ENCODE data around the gene B4GAT1.

B4GAT1 gene

DNA sequence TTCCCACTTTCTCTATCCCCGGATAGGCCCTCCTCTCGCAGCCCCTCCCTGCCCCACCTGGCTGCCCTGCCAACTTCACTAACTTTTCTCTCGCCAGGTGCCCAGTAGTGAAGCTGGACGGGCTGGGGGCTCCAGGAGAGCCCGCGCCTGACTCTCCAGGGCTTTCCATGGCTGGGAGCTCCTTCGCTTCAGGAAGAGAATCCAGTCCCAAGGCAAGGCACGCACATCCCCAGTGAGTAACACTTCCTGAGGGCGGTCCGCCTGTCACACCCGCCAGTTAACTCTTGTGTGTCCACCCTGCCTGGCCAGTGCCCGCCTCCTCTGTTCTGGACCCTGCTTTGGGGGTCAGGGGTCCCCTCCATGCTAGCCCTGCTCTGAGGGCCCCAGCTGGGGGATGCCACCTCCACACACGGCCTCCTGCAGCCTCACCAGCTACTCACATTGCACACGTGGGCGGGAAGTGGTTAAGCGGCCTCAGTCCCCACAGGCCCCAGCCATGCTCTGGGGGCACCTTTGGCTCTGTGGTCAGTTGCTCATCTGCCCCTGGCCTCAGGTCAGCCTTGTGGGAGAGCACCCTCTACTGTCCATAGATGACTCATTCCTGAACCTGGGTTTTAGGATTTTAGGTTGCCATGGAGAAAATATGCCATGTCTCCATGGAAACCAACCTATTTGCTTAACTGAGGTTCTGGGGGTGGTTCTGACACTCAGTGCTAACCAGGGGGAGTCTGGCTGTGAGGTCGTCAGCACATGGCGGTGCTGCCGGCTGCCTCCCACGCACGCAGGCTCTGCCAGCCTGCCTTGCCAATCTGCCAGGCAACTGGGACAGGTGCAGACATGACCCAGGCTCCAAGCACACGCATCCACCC is 11.0 kb downstream of the B4GAT1 start, which contains the start of gene RIN1:
Gene RIN1, minus strand, starts transcription at position 201 of the 869 bp plus-strand sequence. Its CDS starts 32 bp downstream, at position 169.
- DNase-seq (ENCODE audit: low spot score) = peak; percentile 100

DNA sequence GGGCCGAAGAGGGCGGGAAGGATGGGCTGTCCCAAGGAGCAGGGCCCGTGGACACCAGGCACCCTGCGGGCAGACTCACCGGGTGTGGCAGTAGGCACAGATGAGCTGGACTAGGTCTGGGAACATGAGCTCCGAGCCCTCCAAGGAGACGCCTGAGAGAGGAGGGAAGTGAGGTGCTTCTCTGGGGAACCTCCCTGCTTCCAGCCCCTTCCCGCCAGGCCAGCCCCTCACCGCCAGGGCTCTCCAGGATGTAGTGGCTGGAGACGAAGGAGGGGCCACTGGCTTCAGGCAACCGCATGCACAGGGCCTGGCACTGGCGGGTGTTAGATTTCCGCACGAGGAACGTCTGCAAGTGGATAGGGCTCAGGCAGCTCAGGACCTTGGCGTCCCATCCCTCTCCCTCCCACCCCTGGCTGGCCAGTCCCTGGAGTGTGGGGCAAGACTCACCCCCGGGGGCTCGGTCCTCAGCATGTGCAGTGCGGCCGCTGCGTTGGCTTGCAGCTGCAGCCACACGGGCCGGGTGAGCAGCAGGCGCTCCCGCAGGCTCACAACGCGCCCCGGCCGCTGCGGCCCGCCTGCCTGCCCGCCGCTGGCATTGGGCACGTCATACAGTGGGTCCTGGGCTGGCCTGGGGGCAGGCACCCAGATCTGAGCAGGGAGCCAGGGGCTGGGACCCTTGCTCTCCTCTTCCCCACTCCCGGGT is 11.7 kb downstream of the B4GAT1 start:
- no peak for DNase-seq (ENCODE audit: low spot score)

DNA sequence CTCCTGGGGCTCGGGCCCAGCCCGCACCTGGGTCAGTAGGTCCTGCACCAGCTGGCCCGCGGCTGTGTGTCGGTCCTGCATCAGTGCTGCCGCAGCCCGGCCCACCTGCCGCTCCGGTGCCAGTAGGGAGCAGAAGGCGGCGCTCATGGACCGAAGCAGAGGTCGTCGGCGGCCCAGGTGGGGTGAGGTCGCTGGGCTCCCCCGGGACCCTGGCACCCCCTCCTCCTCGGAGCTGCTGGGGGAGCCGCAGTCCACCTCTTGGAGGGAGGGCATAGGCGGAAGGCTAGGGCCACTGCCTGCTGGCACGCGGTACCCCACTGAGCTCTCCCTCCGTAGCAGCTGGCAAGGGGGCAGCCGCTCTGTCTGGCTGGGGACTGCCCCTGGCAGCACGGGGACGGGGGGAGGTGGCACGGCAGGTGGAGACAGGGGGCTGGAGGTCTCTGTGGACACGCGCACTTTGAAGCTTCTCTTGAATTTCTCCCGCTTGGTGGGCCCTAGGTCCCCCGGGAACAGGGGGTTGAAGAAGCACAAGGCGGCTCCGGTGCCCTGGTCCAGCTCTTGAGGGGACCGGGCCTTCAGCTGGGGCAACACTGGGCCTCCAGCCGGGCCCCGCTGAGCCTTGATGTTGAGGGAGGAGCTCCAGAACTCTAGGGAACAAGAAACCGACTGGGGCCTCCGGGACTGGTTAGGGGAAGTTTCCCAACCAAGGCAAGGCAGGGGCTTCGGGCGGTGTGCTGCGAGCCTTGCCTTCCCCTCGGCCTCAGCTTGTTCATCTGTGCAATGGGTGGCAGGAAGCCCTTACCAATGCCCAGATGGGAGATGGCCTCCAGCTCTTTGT is 12.6 kb downstream of the B4GAT1 start:
- DNase-seq (ENCODE audit: low spot score) = no peak

DNA sequence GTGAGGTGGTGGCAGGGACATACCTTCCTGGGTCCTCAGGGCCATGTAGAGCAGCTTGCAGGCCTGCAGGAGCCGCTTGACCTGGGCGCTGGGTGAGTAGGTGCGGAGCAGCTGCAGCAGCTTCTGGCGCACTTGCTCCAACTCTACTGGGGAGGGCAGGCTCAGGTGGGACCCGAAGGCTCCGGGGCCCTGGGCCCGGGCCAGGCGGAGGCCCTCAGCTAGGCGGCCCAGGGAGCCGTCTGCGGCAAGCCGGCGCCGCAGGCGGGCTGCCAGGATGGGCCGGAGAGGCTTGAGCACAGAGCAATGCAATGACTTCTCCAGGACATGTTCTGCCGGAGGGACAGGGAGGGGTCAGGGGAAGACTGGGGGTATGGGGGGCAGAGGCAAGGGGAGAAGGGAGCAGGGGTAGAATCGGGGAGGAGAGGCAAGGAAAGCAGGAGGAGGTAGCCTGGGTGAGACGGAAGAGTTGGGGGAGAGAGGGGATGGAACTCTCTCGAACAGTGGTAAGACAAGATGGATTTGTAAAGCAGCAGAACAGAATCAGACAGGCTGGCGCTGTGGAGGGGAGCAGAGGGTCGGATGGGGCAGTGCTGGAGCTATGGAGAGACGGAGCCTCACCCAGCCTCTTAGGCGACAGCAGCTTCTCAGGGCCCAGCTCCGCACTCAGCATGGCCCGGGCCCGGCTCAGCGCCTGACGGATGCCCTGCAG is 13.4 kb downstream of the B4GAT1 start:
- DNase-seq (ENCODE audit: low spot score) = no peak

DNA sequence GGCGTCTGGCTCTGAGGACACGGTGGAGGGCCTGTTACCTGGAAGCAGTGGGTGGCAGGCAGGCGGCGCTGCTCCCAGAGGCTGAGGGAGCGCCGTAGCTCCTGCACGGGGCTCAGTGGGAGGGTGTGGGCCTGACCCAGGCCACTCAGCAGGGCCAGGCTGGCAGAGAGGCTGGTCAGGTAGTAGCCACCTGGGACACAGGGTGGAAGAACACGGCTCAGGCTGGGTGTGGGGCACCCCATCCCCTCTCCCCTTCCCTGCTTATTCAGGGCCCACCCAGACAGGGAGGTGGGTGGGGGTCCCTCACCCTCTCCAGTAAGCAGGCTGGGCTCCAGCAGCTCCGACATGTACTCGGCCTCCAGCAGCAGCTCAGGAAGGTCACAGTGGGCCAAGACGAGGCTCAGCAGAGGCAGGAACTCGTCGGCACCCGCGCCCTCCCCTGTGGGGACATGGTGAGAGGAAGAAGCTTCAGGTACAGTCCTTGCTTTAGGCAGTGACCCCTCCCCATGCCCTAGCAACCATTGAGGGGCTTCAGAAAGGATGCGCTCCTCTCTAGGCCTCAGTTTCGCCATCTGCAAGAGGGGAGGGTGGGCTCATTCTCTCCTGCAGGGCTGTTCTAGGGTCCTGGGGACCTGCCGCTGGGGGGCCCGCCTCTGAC is 14.1 kb downstream of the B4GAT1 start:
- DNase-seq (ENCODE audit: low spot score) = no peak

DNA sequence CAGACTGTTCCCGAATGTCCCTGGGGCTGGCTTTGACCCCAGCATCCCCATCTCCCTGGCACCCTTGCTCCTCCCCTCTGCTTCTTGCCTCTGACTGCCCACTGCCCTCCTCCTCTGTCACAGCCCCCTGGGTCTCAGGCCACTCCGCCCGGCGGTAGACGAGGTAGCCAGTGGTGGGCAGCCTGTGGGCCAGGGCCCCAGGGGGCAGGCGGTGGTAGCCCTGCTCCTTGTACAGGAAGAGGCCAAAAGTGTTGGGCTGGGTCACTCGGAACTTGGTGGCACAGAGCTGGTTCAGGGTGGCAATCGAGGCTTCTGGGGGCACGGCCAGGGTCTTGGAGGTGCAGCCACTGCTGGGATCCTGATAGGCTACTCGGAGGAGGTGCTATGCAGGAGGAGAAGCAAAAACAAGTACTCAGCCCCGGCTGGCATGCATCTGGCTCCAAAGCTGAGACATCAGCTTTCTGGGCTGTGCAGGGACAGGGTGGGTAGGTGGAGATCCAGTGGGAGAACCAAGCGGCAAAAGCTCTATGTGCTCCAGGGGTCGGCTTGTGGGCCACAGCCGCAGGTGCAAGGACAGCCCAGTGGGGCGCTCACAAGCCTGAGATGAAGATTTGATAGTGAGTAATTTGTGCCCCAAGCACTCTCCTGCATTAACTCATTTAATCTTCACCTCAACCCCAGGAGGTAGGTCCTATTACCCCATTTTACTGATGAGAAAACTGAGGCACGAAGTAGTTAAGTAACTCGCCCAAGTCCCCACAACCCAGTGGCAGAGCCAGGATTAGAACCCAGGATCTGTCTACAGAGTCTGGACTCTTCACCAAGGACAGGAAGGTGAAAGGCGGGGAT is 14.8 kb downstream of the B4GAT1 start:
- no peak for DNase-seq (ENCODE audit: low spot score)

DNA sequence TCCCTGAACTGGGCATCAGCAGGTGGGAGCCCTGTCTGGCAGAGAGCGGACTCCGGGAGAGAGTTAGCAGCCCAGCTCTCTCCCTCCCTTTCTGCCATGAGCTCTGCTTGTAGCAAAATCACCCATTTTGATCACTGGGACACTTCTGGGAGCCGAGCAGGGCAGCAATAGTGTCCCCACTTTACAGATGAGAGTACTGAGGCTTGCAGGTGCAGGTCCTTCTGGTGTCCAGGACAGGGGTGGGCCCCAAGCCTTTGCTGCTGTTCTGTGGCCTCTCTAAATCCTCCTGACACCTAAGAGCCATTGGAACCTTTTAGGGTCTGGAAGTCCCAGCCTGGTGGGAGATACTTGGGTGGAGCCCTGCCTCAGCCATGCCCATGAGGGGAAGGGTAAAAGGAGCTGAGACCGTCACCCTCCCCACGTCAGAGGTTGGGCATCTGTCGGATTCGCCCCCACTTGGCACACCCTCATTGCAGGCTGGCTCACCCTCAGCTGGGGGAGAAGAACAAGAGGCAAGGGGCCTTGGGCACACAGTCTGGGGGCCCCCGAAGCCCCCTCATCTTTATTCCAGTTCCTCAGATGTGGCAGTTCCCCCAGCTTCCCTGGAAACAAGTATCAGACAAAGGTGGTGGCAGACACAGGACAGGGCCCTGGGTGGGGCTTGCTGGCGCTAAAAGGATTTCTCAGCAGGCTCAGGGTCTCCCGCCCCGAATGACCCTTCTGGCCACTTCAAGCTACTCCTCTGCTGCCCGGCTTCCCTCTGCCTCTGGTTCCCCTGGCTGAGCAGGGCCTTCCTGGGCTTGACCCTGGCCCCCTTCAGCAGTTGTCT is 15.7 kb downstream of the B4GAT1 start:
- DNase-seq (ENCODE audit: low spot score) = no peak

DNA sequence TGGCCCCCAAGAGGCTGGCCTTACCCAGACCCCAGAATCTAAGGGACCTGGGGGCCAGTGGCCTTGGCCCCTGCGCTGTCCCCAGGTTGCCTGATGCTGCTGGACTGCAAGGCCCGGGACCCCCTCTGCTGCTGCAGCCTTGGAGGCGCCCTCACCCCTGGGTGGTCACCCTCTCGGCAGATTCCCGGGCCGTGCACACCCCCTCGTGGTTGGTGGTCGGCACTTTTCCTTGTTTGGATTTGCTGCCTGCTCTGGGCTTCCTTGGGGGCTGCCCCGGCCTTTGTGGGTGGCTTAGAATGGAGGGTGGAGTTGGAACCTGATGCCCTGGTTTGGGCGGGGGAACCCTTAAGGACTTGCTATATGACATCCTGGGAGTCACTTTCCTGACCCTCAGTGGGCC is 16.5 kb downstream of the B4GAT1 start:
- DNase-seq (ENCODE audit: low spot score) = no peak

DNA sequence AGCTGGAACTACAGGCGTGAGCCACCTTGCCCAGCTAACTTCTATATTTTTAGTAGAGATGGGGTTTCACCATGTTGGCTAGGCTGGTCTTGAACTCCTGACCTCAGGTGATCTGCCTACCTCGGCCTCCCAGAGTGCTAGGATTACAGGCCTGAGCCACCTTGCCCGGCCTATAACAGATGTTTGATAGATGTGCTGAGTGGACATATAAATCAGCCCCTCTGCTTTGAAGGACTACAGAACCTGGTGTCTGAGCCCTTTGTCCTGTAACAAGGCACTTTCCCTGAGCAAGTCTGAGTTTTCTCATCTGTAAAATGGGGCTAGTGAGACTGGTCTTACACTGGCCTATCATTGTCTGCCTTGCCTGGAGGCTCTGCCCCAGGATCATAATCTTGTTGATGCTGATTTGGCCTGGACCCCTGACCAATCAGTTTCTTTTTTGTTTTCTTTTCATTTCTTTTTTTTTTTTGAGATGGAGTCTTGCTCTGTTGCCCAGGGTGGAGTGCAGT is 18.2 kb downstream of the B4GAT1 start:
- DNase-seq (ENCODE audit: low spot score) = no peak

DNA sequence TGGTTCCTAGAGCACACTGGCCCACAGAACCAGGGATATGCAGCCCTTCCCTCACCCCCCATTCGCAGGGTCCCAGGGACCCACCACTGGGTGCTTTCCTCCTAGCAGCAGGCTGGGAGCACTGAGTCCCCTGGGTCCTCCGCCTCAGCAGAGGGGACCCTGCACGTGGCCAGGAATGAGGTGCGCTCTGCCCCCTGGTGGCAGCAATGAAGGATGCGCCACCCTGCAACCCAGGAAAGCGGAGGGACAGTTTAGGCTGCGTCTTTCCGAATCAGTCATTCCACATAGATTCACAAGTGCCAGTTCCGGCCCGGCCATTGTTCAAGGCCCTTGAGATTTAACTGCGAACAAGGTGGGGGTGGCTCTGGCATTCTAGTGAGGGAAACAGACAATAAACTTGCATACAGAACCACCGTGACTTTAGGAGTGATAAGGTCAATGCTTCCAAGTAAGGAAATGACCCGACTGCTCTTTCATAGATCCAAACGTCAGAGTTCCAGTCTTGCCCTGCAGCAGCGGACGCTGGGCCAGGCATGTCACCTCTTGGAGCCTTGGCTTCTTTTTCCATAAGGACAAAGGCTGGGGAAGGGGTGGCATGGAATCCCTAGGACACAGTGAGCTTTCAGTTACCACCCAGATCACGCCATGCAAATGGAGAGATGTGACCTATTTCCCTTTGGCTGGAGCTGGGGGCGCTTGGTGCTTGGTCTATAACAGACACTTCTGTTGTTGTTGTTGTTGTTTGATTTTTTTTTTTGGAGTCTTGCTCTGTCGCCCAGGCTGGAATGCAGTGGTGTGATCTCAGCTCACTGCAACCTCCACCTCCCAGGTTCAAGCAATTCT is 18.9 kb downstream of the B4GAT1 start:
- peak; percentile 100 for DNase-seq (ENCODE audit: low spot score)

DNA sequence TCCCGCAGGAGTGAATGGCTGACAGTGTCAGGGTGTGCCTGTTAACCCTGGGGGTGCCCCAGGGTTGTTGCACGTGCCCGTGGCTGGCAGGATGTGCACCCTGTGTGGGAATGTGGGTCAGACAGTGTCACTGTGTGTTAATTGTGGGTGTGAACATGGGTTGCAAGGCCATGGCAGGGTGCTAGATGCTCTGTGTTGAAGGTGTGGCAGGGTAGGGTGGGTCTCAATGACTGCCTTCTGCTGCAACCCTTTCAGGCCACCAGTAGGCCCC is 19.5 kb downstream of the B4GAT1 start:
- no peak for DNase-seq (ENCODE audit: low spot score)

DNA sequence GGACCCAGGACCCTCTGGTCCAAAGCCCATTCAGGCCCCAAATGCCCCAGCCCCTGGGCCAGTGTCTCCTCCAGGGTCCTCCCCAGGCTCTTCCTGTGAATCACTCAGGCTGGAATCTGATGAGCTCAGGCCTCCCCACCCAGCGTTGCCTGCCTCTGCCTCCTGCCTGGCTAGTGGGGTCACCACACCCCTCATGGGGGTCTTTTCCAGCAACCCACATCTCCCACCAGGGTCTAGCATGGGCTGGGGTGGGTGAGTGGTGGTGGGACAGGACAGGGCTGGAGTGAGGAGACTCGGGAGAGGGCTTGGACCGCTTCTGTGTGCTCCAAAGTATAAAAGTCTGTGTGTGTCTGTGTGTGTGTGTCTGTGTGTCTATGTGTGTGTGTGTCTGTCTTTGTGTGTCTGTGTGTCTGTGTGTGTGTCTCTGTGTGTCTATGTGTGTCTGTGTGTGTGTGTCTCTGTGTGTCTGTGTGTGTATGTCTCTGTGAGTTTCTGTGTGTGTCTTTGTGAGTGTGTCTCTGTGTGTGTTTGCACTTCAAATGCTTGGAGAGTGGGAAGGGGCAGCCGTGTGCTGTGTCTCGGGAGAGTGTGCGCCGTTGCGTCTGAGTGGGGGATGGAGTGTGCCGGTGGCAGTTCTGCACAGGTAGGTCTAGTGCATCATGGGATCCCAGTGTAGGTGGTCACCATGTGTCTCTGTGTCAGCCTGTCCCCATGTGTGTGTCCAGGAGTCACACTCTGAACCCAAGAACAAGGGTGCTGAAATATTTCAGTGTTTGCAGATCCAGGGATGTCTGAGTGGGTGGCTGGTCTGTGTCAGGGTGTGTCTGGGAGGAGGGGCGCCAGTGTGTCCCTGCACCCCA is 20.0 kb downstream of the B4GAT1 start:
- no peak for DNase-seq (ENCODE audit: low spot score)

DNA sequence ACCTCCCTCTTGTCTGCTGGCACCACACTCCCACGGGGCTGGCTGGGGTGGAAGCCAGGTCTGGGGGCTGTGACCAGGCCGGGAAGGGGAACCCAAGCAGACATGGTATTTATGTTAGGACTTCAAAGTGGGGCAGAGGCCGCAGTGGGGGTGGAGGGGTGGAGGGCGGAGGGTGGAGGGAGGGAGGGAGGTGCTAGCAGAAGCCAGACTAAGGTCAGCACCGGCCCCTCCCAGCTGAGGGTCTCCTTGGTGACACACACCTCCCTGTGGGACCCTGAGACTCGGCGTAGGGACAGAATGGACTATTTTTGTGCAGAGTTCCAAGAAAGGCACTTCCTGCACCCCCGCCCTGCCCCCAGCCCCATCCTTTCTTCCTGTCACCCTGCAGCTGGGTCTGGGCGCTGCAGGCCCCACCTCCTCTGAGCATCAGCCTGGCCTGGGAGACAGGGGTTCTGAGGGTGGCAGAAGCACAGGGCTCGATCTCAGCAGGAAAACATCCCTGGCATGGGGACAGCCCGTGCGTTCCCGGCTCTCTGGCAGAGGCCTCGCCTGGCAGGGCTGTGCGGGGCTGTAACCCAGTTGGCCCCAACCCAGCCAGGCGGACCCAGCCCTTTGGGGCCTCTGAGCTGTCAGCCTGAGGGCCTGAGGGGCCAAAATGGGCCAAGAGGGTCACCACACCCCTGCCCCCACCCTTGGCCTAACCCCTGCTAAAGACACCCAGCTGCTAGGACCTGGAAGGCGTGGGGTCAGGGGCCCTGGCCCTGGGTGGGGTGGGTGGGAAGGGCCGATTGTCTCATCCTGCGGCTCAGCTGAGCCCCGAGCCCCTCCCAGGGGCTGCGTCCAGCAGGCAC is 20.9 kb downstream of the B4GAT1 start:
- no peak for DNase-seq (ENCODE audit: low spot score)

DNA sequence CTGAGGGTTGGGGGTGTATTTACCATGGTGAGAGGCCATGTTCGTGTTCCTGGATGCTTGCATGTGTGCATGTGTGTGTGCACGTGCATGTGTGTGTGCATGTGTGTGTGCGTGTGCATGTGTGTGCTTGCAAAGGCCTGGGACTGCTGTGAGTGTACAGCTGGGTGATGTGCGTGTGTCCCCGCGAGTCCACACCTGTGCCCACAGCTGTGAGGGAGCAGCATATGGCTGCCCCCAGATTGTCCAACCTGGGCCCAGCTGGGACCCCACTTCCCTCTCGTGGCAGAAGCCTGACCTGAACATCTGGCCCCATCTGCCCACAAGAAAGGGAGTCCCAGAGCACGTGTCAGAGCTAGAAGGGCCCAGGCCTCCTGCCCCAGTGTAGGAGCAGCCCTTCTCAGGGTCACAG is 22.2 kb downstream of the B4GAT1 start:
- DNase-seq (ENCODE audit: low spot score) = no peak

DNA sequence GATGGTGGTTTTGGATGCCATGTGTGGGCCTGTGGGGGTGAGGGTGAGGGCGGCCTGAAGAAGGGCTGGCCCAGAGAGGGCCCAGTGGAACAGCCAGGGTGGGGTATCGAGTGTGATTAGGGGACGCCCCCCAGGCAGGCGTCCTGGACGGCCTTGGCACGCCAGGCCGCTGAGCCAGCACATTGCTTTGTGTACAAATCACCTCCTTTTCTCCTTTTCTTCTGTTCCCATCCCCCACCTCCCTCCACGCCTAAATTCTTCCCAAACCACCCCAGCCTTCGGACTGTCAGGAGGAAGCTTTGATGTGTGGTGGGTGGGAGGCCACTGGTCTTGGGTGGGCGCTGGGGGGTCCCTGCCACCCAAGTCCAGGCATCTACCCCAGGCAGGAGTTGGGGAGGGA is 22.8 kb downstream of the B4GAT1 start:
- no peak for DNase-seq (ENCODE audit: low spot score)

DNA sequence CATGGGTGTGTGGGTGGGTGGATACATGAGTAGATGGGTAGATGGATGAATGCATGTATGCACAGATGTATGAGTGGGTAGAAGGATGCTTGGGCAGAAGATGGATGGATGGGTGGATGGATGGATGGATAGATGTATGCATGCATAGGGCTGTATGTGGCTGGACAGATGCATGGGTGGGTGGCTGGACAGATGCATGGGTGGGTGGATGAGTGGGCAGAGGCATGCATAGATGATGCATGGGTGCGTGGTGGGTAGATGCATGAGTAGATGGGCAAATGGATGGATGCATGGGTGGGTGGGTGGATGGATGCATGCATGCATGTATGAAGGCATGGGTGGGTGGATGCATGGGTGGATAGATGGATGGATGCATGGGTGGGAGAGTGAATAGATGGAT is 23.7 kb downstream of the B4GAT1 start:
- DNase-seq (ENCODE audit: low spot score) = no peak

Data from HuH-7 (cell line).